Limb (tissue), 2 donors: Measurements from ENCODE around the gene TENM4.

Experiments used
- DNase-seq, 2 donors: peaks; one replicate each; pipeline ENCODE4 v3.0.0-alpha.2; 2016; ENCODE audit errors: extremely low spot score in 2 of 2

TENM4 gene

GRCh38 chr11:79066456-79067351 is 374.1 kb downstream of the TENM4 start:
- no peak for DNase-seq

GRCh38 chr11:79062814-79063762 is 377.7 kb downstream of the TENM4 start:
- no peak for DNase-seq

- DNase-seq: no peak
Observed at GRCh38 chr11:79060081-79060953, 380.5 kb downstream of the TENM4 start.

- DNase-seq: no peak
Observed at GRCh38 chr11:79059141-79059540, 381.7 kb downstream of the TENM4 start.

GRCh38 chr11:79055856-79056631 is 384.8 kb downstream of the TENM4 start:
- no peak for DNase-seq

- DNase-seq: no peak
Observed at GRCh38 chr11:79054636-79055035, 386.2 kb downstream of the TENM4 start.

- DNase-seq: no peak
Observed at GRCh38 chr11:79052544-79052943, 388.3 kb downstream of the TENM4 start.

GRCh38 chr11:79050786-79051185 is 390.0 kb downstream of the TENM4 start:
- no peak for DNase-seq

GRCh38 chr11:79049741-79050179 is 391.1 kb downstream of the TENM4 start:
- no peak for DNase-seq

GRCh38 chr11:79047980-79048379 is 392.9 kb downstream of the TENM4 start:
- no peak for DNase-seq

GRCh38 chr11:79047321-79047720 is 393.5 kb downstream of the TENM4 start:
- no peak for DNase-seq

- DNase-seq: no peak
Observed at GRCh38 chr11:79046366-79046765, 394.5 kb downstream of the TENM4 start.

GRCh38 chr11:79045800-79046304 is 395.0 kb downstream of the TENM4 start:
- DNase-seq: no peak

GRCh38 chr11:79045018-79045799 is 395.6 kb downstream of the TENM4 start:
- no peak for DNase-seq

- DNase-seq: no peak
Observed at GRCh38 chr11:79044201-79044600, 396.6 kb downstream of the TENM4 start.

- no peak for DNase-seq
Observed at GRCh38 chr11:79043726-79044125, 397.1 kb downstream of the TENM4 start.

- no peak for DNase-seq
Observed at GRCh38 chr11:79042824-79043223, 398.0 kb downstream of the TENM4 start.

GRCh38 chr11:79040348-79040747 is 400.5 kb downstream of the TENM4 start:
- no peak for DNase-seq

GRCh38 chr11:79039122-79039521 is 401.7 kb downstream of the TENM4 start:
- no peak for DNase-seq
